Inflammatory macrophage treated with lipopolysaccharide for 4 hours (primary cell): Measurements from ENCODE around the gene TMOD1.

Experiments
- DNase-seq: peaks from one replicate; pipeline ENCODE4 v3.0.0-alpha.2; 2020

Gene TMOD1

DNA sequence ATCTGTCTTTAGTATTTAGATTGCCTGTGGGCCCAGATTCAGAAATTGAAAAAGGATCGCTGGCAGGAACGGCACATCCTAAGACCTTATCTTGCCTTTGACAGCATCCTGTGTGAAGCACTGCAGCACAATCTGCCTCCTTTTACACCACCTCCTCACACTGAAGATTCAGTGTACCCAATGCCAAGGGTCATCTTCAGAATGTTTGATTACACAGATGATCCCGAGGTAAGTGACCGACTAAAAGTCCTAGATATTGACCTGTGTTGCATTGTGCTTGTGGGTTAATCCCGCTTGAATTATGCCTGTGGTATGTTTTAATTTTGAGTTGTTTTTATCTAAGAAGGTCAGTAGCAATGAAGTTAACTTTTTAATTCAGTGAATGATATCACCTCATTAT, 146.5 kb downstream of the TMOD1 start:
- no peak for DNase-seq
